H9 (cell line): Measurements from ENCODE around the gene CNGB1. TPM values are rescaled to one million over a fixed set of nuclear protein-coding genes. Genes with fewer than 3 reads are reported as not detected.

Experiments
- DNase-seq: peaks from one replicate; pipeline ENCODE4 v3.0.0-alpha.2; 2017
- H2AFZ ChIP-seq: one replicate; pipeline ENCODE4 v1.6.1; 2013; ENCODE audit warnings: mild to moderate bottlenecking, low read length, control low read depth, moderate library complexity
- H2AK5ac ChIP-seq: 2 replicates; pipeline ENCODE4 v1.6.1; 2013; ENCODE audit warnings: low read length, control low read depth, mixed read lengths; ENCODE audit not compliant: insufficient read length
- H2BK120ac ChIP-seq: one replicate; pipeline ENCODE4 v1.6.1; 2013; ENCODE audit warnings: low read depth, mild to moderate bottlenecking, low read length, control low read depth, inconsistent platforms; ENCODE audit not compliant: poor library complexity, severe bottlenecking
- H2BK12ac ChIP-seq: 2 replicates; pipeline ENCODE4 v1.6.1; 2013; ENCODE audit warnings: low read length, control low read depth, mixed read lengths, low read depth; ENCODE audit not compliant: insufficient read length
- H2BK15ac ChIP-seq: 2 replicates; pipeline ENCODE4 v1.6.1; 2013; ENCODE audit warnings: low read depth, low read length, control low read depth
- H2BK20ac ChIP-seq: one replicate; pipeline ENCODE4 v1.6.1; 2013; ENCODE audit warnings: low read depth, mild to moderate bottlenecking, low read length, control low read depth, inconsistent platforms; ENCODE audit not compliant: poor library complexity, severe bottlenecking
- H2BK5ac ChIP-seq: 2 replicates; pipeline ENCODE4 v1.6.1; 2013; ENCODE audit warnings: low read length, control low read depth, mixed read lengths; ENCODE audit not compliant: insufficient read length
- H3K14ac ChIP-seq: 2 replicates; pipeline ENCODE4 v1.6.1; 2013; ENCODE audit warnings: low read length, control low read depth; ENCODE audit not compliant: insufficient read depth
- H3K18ac ChIP-seq: 2 replicates; pipeline ENCODE4 v1.6.1; 2013; ENCODE audit warnings: low read depth, mild to moderate bottlenecking, mixed read lengths, low read length, control low read depth; ENCODE audit not compliant: insufficient read length
- H3K23ac ChIP-seq: 2 replicates; pipeline ENCODE4 v1.6.1; 2013; ENCODE audit warnings: low read length, control low read depth, mixed read lengths, low read depth; ENCODE audit not compliant: insufficient read length
- H3K23me2 ChIP-seq: 2 replicates; pipeline ENCODE4 v1.6.1; 2013; ENCODE audit warnings: low read depth, mild to moderate bottlenecking, mixed read lengths, low read length, control low read depth; ENCODE audit not compliant: insufficient read length, poor library complexity, severe bottlenecking
- H3K27ac ChIP-seq: 2 replicates; pipeline ENCODE4 v1.5.1; 2013; ENCODE audit warnings: low read length, control low read depth, mixed read lengths, low read depth; ENCODE audit not compliant: insufficient read length
- H3K27me3 ChIP-seq: 2 replicates; pipeline ENCODE4 v1.6.1; 2013; ENCODE audit warnings: low read length, control low read depth, inconsistent platforms; ENCODE audit not compliant: insufficient read depth
- H3K4ac ChIP-seq: 2 replicates; pipeline ENCODE4 v1.6.1; 2013; ENCODE audit warnings: low read depth, mild to moderate bottlenecking, control low read depth, inconsistent platforms, low read length, moderate library complexity
- H3K4me1 ChIP-seq: 2 replicates; pipeline ENCODE4 v1.6.1; 2013; ENCODE audit warnings: low read length, control low read depth, inconsistent platforms; ENCODE audit not compliant: insufficient read depth
- H3K4me2 ChIP-seq: 2 replicates; pipeline ENCODE4 v1.6.1; 2013; ENCODE audit warnings: low read length, control low read depth, mixed read lengths; ENCODE audit not compliant: insufficient read length, insufficient read depth
- H3K56ac ChIP-seq: 2 replicates; pipeline ENCODE4 v1.6.1; 2013; ENCODE audit warnings: low read depth, mild to moderate bottlenecking, mixed read lengths, low read length, control low read depth; ENCODE audit not compliant: insufficient read length
- H3K79me1 ChIP-seq: 2 replicates; pipeline ENCODE4 v1.6.1; 2013; ENCODE audit warnings: low read depth, mild to moderate bottlenecking, moderate library complexity, low read length, control low read depth, inconsistent platforms; ENCODE audit not compliant: insufficient read depth, poor library complexity, severe bottlenecking
- H3K79me2 ChIP-seq: 2 replicates; pipeline ENCODE4 v1.6.1; 2013; ENCODE audit warnings: low read length, control low read depth, inconsistent platforms; ENCODE audit not compliant: insufficient read depth
- H3K9ac ChIP-seq: 2 replicates; pipeline ENCODE4 v1.6.1; 2013; ENCODE audit warnings: low read length, control low read depth, mixed read lengths; ENCODE audit not compliant: insufficient read length; ENCODE audit errors: extremely low read depth
- H3K9me3 ChIP-seq: one replicate; pipeline ENCODE4 v1.6.1; 2013; ENCODE audit warnings: low read depth, low read length, inconsistent platforms; ENCODE audit not compliant: control insufficient read depth
- H3T11ph ChIP-seq: one replicate; pipeline ENCODE4 v1.6.1; 2013; ENCODE audit warnings: mild to moderate bottlenecking, low read length, control low read depth, inconsistent platforms
- H4K20me1 ChIP-seq: one replicate; pipeline ENCODE4 v1.6.1; 2013; ENCODE audit not compliant: control insufficient read depth, insufficient read length, insufficient read depth
- H4K5ac ChIP-seq: 2 replicates; pipeline ENCODE4 v1.6.1; 2013; ENCODE audit warnings: low read depth, mild to moderate bottlenecking, mixed read lengths, low read length, control low read depth; ENCODE audit not compliant: insufficient read length
- H4K8ac ChIP-seq: replicated peaks from 2 replicates; pipeline ENCODE4 v1.6.1; 2013; ENCODE audit warnings: low read length, control low read depth, mixed read lengths, low read depth; ENCODE audit not compliant: insufficient read length
- H4K91ac ChIP-seq: 2 replicates; pipeline ENCODE4 v1.6.1; 2013; ENCODE audit warnings: low read depth, mild to moderate bottlenecking, moderate library complexity, mixed read lengths, low read length, control low read depth; ENCODE audit not compliant: insufficient read length
- H3K27ac Mint-ChIP-seq, 3 experiments: 2 replicates in 2 of 3; 3 replicates in 1 of 3; pipeline ENCODE4 v1.8.0; 2020 to 2021; ENCODE audit warnings: mixed read lengths in 3 of 3, mild to moderate bottlenecking in 1 of 3, moderate library complexity in 1 of 3
- H3K27me3 Mint-ChIP-seq: 2 replicates; pipeline ENCODE4 v1.8.0; 2021; ENCODE audit warnings: low read depth, mild to moderate bottlenecking, moderate library complexity, mixed read lengths
- H3K36me3 Mint-ChIP-seq, 3 experiments: 2 replicates in 2 of 3; 3 replicates in 1 of 3; pipeline ENCODE4 v1.8.0; 2020 to 2021; ENCODE audit warnings: low read depth in 3 of 3, mixed read lengths in 3 of 3; ENCODE audit not compliant: insufficient read depth in 1 of 3
- H3K4me1 Mint-ChIP-seq, 2 experiments: 2 replicates each; pipeline ENCODE4 v1.8.0; 2020; ENCODE audit warnings: mixed read lengths in 2 of 2
- H3K4me3 Mint-ChIP-seq, 2 experiments: 2 replicates in 1 of 2; 3 replicates in 1 of 2; pipeline ENCODE4 v1.8.0; 2020 to 2021; ENCODE audit warnings: mild to moderate bottlenecking in 2 of 2, mixed read lengths in 2 of 2, moderate library complexity in 1 of 2
- H3K9me3 Mint-ChIP-seq, 2 experiments: 2 replicates in 1 of 2; 3 replicates in 1 of 2; pipeline ENCODE4 v1.8.0; 2020; ENCODE audit warnings: mild to moderate bottlenecking in 2 of 2, mixed read lengths in 2 of 2, moderate library complexity in 1 of 2
- WGBS: extraction: QIAGEN DNeasy Blood & Tissue Kit; methylation state at CpG from one replicate; pipeline ENCODE4 v1.1.7; 2013; ENCODE audit warnings: missing lambda C conversion rate, low lambda C conversion rate, mixed read lengths; ENCODE audit not compliant: insufficient read length; ENCODE audit errors: extremely low coverage; 5-methylcytosine and 5-hydroxymethylcytosine counted together
- total RNA-seq: library from RNA; stranded (reverse); gene quantifications from 2 replicates; pipeline ENCODE4 v1.2.1, GENCODE V29; 2021
- TF ChIP-seq, protein P1 (sequence below): fragments of 200-600 bp; sonication (generic); conservative IDR thresholded peaks from 3 replicates; pipeline ENCODE4 v1.8.0; 2021; ENCODE audit warnings: antibody characterized with exemption, mild to moderate bottlenecking

CNGB1 gene
- total RNA-seq, 1 experiment from 2014 or later = not detected

DNA sequence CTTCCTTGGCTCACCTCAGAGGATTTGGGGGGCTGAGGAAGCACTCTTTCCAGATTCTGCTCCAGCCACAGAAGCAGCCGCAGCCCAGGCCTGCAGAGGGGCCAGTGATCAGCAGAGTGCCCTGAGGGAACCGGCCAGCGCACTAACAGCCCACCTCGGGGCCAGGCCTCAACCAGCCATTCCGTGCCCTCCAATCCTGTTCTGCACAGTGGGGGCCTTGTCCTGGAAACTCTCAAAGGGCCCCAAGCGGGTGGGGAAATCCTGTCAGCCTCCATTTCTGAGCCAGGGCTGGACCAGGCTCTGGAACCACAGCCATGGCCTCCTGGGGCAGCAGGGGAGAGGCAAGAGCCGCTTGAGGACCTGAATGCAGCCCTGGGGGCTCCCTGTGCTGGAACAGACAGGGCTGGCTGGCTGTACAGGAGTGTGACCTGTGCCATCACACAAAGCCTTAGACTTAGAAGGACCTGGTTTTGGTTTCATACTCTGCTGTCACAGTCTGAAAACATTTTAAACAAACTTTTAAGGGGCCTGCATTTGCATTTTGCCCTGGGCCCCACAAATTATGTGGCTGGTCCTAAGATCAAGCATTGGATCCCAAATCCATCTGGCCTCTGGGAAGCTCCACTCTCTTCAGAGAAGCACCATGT, 10.0 kb downstream of the CNGB1 start:
- H3K4me3 Mint-ChIP-seq = no peak overlapping the region
- no peak overlapping the region for H3K4ac ChIP-seq
- no peak overlapping the region for H4K91ac ChIP-seq
- no peak overlapping the region for H2BK5ac ChIP-seq
- TF ChIP-seq, protein P1, sequence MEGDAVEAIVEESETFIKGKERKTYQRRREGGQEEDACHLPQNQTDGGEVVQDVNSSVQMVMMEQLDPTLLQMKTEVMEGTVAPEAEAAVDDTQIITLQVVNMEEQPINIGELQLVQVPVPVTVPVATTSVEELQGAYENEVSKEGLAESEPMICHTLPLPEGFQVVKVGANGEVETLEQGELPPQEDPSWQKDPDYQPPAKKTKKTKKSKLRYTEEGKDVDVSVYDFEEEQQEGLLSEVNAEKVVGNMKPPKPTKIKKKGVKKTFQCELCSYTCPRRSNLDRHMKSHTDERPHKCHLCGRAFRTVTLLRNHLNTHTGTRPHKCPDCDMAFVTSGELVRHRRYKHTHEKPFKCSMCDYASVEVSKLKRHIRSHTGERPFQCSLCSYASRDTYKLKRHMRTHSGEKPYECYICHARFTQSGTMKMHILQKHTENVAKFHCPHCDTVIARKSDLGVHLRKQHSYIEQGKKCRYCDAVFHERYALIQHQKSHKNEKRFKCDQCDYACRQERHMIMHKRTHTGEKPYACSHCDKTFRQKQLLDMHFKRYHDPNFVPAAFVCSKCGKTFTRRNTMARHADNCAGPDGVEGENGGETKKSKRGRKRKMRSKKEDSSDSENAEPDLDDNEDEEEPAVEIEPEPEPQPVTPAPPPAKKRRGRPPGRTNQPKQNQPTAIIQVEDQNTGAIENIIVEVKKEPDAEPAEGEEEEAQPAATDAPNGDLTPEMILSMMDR = no peak
- H4K5ac ChIP-seq = no peak overlapping the region
- no peak overlapping the region for H2BK12ac ChIP-seq
- DNase-seq = peak; percentile 20
- no peaks in the 10 kb centered on the region for H3K79me1 ChIP-seq
- H3K4me2 ChIP-seq = no peak overlapping the region
- H3K23ac ChIP-seq = no peak overlapping the region
- H4K8ac ChIP-seq = no peak overlapping the region
- no CpG with 5 or more reads among the region's 7 CpGs for WGBS
- no peaks in the 10 kb centered on the region for H3K36me3 Mint-ChIP-seq
- H3K27ac ChIP-seq = no peak overlapping the region
- H3K18ac ChIP-seq = no peak overlapping the region
- no peaks in the 10 kb centered on the region for H3K9me3 ChIP-seq
- no peaks in the 10 kb centered on the region for H3K79me2 ChIP-seq
- no peaks in the 10 kb centered on the region for H3K9me3 Mint-ChIP-seq
- no peak overlapping the region for H2AK5ac ChIP-seq
- H2BK15ac ChIP-seq = no peak overlapping the region
- no peaks in the 10 kb centered on the region for H4K20me1 ChIP-seq
- no peaks in the 10 kb centered on the region; the same call in 1 of the 2 replicates for H3K27me3 ChIP-seq
- H2BK120ac ChIP-seq = no peak overlapping the region
- no peaks in the 10 kb centered on the region for H3K23me2 ChIP-seq
- no peak overlapping the region; the same call in 1 of the 2 replicates for H3K14ac ChIP-seq
- H3K27me3 Mint-ChIP-seq = no peaks in the 10 kb centered on the region; the same call in 1 of the 2 replicates
- no peak overlapping the region for H3K9ac ChIP-seq
- no peak overlapping the region for H3K56ac ChIP-seq
- no peak overlapping the region for H2AFZ ChIP-seq
- H3K4me1 ChIP-seq = no peaks in the 10 kb centered on the region
- H3K4me1 Mint-ChIP-seq = peaks cover 16 to 26% of the 10 kb centered on the region in 2 experiments; a peak in 3 of 4 replicates
- peak overlapping the region in 1 of 3 experiments; percentile 50; a peak in 1 of 7 replicates for H3K27ac Mint-ChIP-seq
- no peak overlapping the region for H3T11ph ChIP-seq
- no peak overlapping the region for H2BK20ac ChIP-seq
